Heart right ventricle (tissue), 16 donors: ENCODE data around the gene BZW2. TPM values are rescaled to one million over a fixed set of nuclear protein-coding genes. Genes with fewer than 3 reads are reported as not detected.

Experiments used
- ATAC-seq, 8 donors: fragments of 200-7000 bp; cut with Tn5 transposase; one replicate each; pipeline ENCODE4 v1.9.1; 2020; ENCODE audit warnings: mild to moderate bottlenecking in 8 of 8, moderate library complexity in 8 of 8, moderate number of reproducible peaks in 1 of 8
- DNase-seq, 2 donors: peaks; one replicate each; pipeline ENCODE4 v3.0.0-alpha.2; 2020
- H3K27ac ChIP-seq, 10 donors: fragments of 200-600 bp; sonication (generic) in 2 of 10; one replicate each; pipeline versions ENCODE4 v1.5.0 to v1.8.0; 2020 to 2022; ENCODE audit warnings: mild to moderate bottlenecking in 3 of 10
- H3K27me3 ChIP-seq, 7 donors: fragments of 200-600 bp; one replicate each; pipeline ENCODE4 v1.8.0; 2021 to 2022; ENCODE audit warnings: mild to moderate bottlenecking in 2 of 7
- H3K36me3 ChIP-seq, 9 donors: fragments of 200-600 bp; sonication (generic) in 1 of 9; one replicate each; pipeline versions ENCODE4 v1.5.0 to v1.8.0; 2020 to 2022; ENCODE audit warnings: mild to moderate bottlenecking in 2 of 9
- H3K4me1 ChIP-seq, 9 donors: fragments of 200-600 bp; sonication (generic) in 1 of 9; one replicate each; pipeline versions ENCODE4 v1.5.0 to v1.8.0; 2020 to 2022; ENCODE audit warnings: mild to moderate bottlenecking in 4 of 9
- H3K4me3 ChIP-seq, 10 donors: fragments of 200-600 bp; sonication (generic) in 2 of 10; one replicate each; pipeline versions ENCODE4 v1.5.0 to v1.8.0; 2020 to 2022; ENCODE audit warnings: mild to moderate bottlenecking in 7 of 10, moderate library complexity in 2 of 10
- H3K9me3 ChIP-seq, 11 donors: fragments of 200-600 bp in 10 of 11; sonication (generic) in 2 of 11; one replicate each; pipeline versions ENCODE4 v1.5.0 to v1.8.0; 2013 to 2022; ENCODE audit warnings: mild to moderate bottlenecking in 2 of 11, control low read depth in 1 of 11, moderate library complexity in 1 of 11
- CTCF ChIP-seq, 9 donors: fragments of 200-600 bp; sonication (generic) in 2 of 9; IDR thresholded peaks; one replicate each; pipeline versions ENCODE4 v1.5.0 to v1.8.0; 2021 to 2022; ENCODE audit warnings: antibody characterized with exemption in 9 of 9, mild to moderate bottlenecking in 5 of 9, moderate library complexity in 1 of 9
- WGBS, 2 donors: extraction: QIAGEN DNeasy Blood & Tissue Kit; methylation state at CpG; one replicate each; pipeline ENCODE4 v1.1.7; 2013; ENCODE audit warnings: inconsistent platforms in 1 of 2; 5-methylcytosine and 5-hydroxymethylcytosine counted together
- intact Hi-C, 10 donors: fragments of 100-400 bp; cut with DNase I; formaldehyde crosslinking; loops; one replicate each; pipeline versions ENCODE4 v1.11.1 to v1.14.2; 2022
- polyA plus RNA-seq, 2 donors: library from polyadenylated mRNA; stranded (reverse); fragments of 200-250 nt; gene quantifications; one replicate each; pipeline ENCODE4 v1.2.3, GENCODE V29; 2013
- total RNA-seq, 10 donors: library from RNA; stranded (reverse); fragmentation: NEBNext Ultra II Directional in 3 of 10; extraction: Animal tissue kit (Norgen Biotek cat#: 25700) in 3 of 10; gene quantifications; one replicate each; pipeline versions ENCODE4 v1.2.1 to v1.2.4, GENCODE V29; 2021 to 2023
- donor health status: Arrhythmogenic right ventricular cardiomyopathy.
- donor health status: ischemic (EF 13 %, LVEDD 7.1; RV severe dilation, severe dysfunction).
- donor health status: healthy with polysubstance abuse.
- donor health status: DM: no; HTN: yes; CAD: no.
- donor health status: DM: no; HTN: no; CAD: no.
- donor health status: ischemic (EF 25% LVEDD 6.9; RV normal size, moderate dysfunction).
- donor health status: ischemic (EF 25% LVEDD 5.7; RV mildly dilated, moderate dysfunction).
- donor health status: healthy.
- donor health status: DM: yes; HTN: yes; CAD: no.
- donor health status: Ischemic cardiomyopathy.
- donor health status: ischemic (EF 35%, LVEDD 5.7; RV mildly dilated, moderate dysfunction).
- donor health status: nonischemic (EF 11% LVEDD 7.7; RV severe dilation, severe dysfunction).
- donor health status: DM: yes; HTN: yes; CAD: no.
- donor health status: PGD.
- donor health status: ischemic (EF 29% LVEDD 5.4; RV normal size, mild dysfunction).
- donor health status: nonischemic (EF 23%, LVEDD 6.1; RV moderate dilation, normal function).

The BZW2 gene
- total and polyA plus RNA-seq, 12 donors: 147 to 470 (median 337) TPM

GRCh38 chr7:16668978-16669377 is 23.0 kb downstream of the BZW2 start:
- H3K27me3 ChIP-seq: no peaks in the 10 kb centered on the region
- DNase-seq: no peak
- no peak for TF ChIP-seq CTCF (IDR thresholded peaks at IDR 0.05)
- peak overlapping the region in 8 of 10 donors; percentile 63 to 77 (median 66) for H3K27ac ChIP-seq
- intact Hi-C loops: no loop called here
- H3K36me3 ChIP-seq: peaks cover 0 to 34% (median 4%) of the 10 kb centered on the region in 9 donors
- H3K4me1 ChIP-seq: peaks cover 0 to 48% (median 35%) of the 10 kb centered on the region in 9 donors
- no peak for ATAC-seq
- peaks cover 0 to 4% (median 0%) of the 10 kb centered on the region in 11 donors for H3K9me3 ChIP-seq
- H3K4me3 ChIP-seq: no peak overlapping the region
- 94 to 96% methylated on average over 5 of the region's 5 CpGs for WGBS, 2 donors

GRCh38 chr7:16669581-16669980 is 23.6 kb downstream of the BZW2 start:
- no peaks in the 10 kb centered on the region for H3K27me3 ChIP-seq
- H3K4me1 ChIP-seq: peaks cover 0 to 48% (median 34%) of the 10 kb centered on the region in 9 donors
- WGBS, 2 donors: 89 to 91% methylated on average over 2 of the region's 2 CpGs
- peak overlapping the region in 8 of 10 donors; percentile 9 to 75 (median 64) for H3K27ac ChIP-seq
- intact Hi-C loops: no loop called here
- ATAC-seq: no peak
- TF ChIP-seq CTCF (IDR thresholded peaks at IDR 0.05): no peak
- peaks cover 0 to 4% (median 0%) of the 10 kb centered on the region in 11 donors for H3K9me3 ChIP-seq
- no peak for DNase-seq
- H3K4me3 ChIP-seq: no peak overlapping the region
- peaks cover 0 to 40% (median 7%) of the 10 kb centered on the region in 9 donors for H3K36me3 ChIP-seq

- H3K27ac ChIP-seq: peak overlapping the region in 8 of 10 donors; percentile 9 to 75 (median 56)
- ATAC-seq: peak in 2 of 8 donors; percentile 30 to 40
- peaks cover 0 to 49% (median 35%) of the 10 kb centered on the region in 9 donors for H3K4me1 ChIP-seq
These were observed 24.0 kb downstream of the BZW2 start for GRCh38 chr7:16670021-16670420.

GRCh38 chr7:16670731-16671344 is 24.9 kb downstream of the BZW2 start:
- intact Hi-C loops: no loop called here
- TF ChIP-seq CTCF (IDR thresholded peaks at IDR 0.05): no peak
- 82 to 83% methylated on average over 4 of the region's 4 CpGs for WGBS, 2 donors
- Histone ChIP-seq H3K27me3 (no peaks in the 10 kb centered on the region), H3K4me1 (peaks cover 0 to 49% (median 35%) of the 10 kb centered on the region in 9 donors), H3K4me3 (no peak overlapping the region), H3K9me3 (peaks cover 0 to 4% (median 0%) of the 10 kb centered on the region in 11 donors), H3K36me3 (peaks cover 0 to 45% (median 15%) of the 10 kb centered on the region in 9 donors), H3K27ac (peak overlapping the region in 6 of 10 donors; percentile 14 to 65 (median 48))
- no peak for DNase-seq
- no peak for ATAC-seq

More at GRCh38 chr7:16670021-16670420, 24.0 kb downstream of the BZW2 start:
- 39 to 44% methylated on average over 1 of the region's 1 CpG for WGBS, 2 donors
- H3K27me3 ChIP-seq: no peaks in the 10 kb centered on the region
- intact Hi-C loops: no loop called here
- H3K4me3 ChIP-seq: no peak overlapping the region
- no peak for DNase-seq
- H3K9me3 ChIP-seq: peaks cover 0 to 4% (median 0%) of the 10 kb centered on the region in 11 donors
- H3K36me3 ChIP-seq: peaks cover 0 to 45% (median 11%) of the 10 kb centered on the region in 9 donors
- no peak for TF ChIP-seq CTCF (IDR thresholded peaks at IDR 0.05)
